ENCODE measurements around the gene THAP7. TPM values are rescaled to one million over a fixed set of nuclear protein-coding genes. Genes with fewer than 3 reads are reported as not detected.

The THAP7 gene
- total and polyA plus RNA-seq, 9 of the 15 experiments (the other 6 are each of a cell fraction or from before 2014, with no cell fraction given), result 7.9 to 263 (median 84.1) TPM

DNA sequence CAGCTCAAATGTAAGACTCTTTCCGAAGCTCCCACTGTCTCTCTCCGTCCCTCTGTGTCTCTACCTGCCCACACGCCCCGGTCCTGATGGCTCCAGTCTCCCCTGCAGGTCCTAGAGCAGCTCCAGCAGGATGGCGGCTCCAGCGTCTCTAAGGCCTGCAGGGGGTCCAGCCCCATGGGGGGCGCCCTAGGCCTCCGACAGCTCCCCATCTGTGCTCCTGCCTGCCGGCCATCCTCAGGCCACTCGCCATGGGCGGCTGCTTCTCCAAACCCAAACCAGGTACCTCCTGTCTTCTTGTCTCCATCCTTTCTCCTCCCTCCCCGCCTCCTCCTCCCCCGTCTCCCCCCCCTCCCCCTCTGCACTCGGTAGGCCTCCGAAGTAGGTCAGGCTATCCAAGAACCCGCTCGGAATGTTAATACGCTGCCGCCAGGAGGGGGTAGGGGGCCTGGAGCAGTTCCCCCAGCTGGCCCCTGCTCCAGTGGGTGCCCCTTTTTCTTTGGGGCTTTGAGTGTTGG lies 34.2 kb downstream of the THAP7 start (continued):
- TF ChIP-seq, protein P1, sequence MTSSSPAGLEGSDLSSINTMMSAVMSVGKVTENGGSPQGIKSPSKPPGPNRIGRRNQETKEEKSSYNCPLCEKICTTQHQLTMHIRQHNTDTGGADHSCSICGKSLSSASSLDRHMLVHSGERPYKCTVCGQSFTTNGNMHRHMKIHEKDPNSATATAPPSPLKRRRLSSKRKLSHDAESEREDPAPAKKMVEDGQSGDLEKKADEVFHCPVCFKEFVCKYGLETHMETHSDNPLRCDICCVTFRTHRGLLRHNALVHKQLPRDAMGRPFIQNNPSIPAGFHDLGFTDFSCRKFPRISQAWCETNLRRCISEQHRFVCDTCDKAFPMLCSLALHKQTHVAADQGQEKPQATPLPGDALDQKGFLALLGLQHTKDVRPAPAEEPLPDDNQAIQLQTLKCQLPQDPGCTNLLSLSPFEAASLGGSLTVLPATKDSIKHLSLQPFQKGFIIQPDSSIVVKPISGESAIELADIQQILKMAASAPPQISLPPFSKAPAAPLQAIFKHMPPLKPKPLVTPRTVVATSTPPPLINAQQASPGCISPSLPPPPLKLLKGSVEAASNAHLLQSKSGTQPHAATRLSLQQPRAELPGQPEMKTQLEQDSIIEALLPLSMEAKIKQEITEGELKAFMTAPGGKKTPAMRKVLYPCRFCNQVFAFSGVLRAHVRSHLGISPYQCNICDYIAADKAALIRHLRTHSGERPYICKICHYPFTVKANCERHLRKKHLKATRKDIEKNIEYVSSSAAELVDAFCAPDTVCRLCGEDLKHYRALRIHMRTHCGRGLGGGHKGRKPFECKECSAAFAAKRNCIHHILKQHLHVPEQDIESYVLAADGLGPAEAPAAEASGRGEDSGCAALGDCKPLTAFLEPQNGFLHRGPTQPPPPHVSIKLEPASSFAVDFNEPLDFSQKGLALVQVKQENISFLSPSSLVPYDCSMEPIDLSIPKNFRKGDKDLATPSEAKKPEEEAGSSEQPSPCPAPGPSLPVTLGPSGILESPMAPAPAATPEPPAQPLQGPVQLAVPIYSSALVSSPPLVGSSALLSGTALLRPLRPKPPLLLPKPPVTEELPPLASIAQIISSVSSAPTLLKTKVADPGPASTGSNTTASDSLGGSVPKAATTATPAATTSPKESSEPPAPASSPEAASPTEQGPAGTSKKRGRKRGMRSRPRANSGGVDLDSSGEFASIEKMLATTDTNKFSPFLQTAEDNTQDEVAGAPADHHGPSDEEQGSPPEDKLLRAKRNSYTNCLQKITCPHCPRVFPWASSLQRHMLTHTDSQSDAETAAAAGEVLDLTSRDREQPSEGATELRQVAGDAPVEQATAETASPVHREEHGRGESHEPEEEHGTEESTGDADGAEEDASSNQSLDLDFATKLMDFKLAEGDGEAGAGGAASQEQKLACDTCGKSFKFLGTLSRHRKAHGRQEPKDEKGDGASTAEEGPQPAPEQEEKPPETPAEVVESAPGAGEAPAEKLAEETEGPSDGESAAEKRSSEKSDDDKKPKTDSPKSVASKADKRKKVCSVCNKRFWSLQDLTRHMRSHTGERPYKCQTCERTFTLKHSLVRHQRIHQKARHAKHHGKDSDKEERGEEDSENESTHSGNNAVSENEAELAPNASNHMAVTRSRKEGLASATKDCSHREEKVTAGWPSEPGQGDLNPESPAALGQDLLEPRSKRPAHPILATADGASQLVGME (CRISPR knock-in tag; IDR thresholded peaks at IDR 0.05), result no peak
- no peak for TF ChIP-seq CEBPG (CRISPR knock-in tag; IDR thresholded peaks at IDR 0.05)
- no peak for TF ChIP-seq CEBPG (tag; conservative IDR thresholded peaks at IDR 0.05 in 1 of 2, IDR thresholded peaks at IDR 0.05 in 1 of 2)
- TF ChIP-seq ZNF431 (CRISPR knock-in tag; IDR thresholded peaks at IDR 0.05), result no peak
- no peak for TF ChIP-seq POLR2A (conservative IDR thresholded peaks at IDR 0.05)
- TF ChIP-seq, protein P2, sequence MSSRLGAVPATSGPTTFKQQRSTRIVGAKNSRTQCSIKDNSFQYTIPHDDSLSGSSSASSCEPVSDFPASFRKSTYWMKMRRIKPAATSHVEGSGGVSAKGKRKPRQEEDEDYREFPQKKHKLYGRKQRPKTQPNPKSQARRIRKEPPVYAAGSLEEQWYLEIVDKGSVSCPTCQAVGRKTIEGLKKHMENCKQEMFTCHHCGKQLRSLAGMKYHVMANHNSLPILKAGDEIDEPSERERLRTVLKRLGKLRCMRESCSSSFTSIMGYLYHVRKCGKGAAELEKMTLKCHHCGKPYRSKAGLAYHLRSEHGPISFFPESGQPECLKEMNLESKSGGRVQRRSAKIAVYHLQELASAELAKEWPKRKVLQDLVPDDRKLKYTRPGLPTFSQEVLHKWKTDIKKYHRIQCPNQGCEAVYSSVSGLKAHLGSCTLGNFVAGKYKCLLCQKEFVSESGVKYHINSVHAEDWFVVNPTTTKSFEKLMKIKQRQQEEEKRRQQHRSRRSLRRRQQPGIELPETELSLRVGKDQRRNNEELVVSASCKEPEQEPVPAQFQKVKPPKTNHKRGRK (tag; IDR thresholded peaks at IDR 0.05), result no peak
- TF ChIP-seq, protein P3, sequence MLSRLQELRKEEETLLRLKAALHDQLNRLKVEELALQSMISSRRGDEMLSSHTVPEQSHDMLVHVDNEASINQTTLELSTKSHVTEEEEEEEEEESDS (CRISPR knock-in tag; IDR thresholded peaks at IDR 0.05), result no peak
- TF ChIP-seq, protein P4, sequence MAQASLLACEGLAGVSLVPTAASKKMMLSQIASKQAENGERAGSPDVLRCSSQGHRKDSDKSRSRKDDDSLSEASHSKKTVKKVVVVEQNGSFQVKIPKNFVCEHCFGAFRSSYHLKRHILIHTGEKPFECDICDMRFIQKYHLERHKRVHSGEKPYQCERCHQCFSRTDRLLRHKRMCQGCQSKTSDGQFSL (CRISPR knock-in tag; IDR thresholded peaks at IDR 0.05), result no peak
- TF ChIP-seq, protein P4 (tag; IDR thresholded peaks at IDR 0.05), result 0 out of 4 replicates have a peak, but pooled peaks of 1 of the 2 experiments have one; percentile 62
- 0 out of 2 replicates have a peak, but pooled peaks have one; percentile 10 for TF ChIP-seq SMC3 (conservative IDR thresholded peaks at IDR 0.05; ENCODE audit: insufficient read depth, low read depth, low read length)
- TF ChIP-seq RBM15 (IDR thresholded peaks at IDR 0.05; ENCODE audit: insufficient read depth, low read length), result no peak
- no peak for TF ChIP-seq ARID2 (IDR thresholded peaks at IDR 0.05)
- TF ChIP-seq CHCHD3 (CRISPR knock-in tag; IDR thresholded peaks at IDR 0.05), result no peak
- TF ChIP-seq, protein P5, sequence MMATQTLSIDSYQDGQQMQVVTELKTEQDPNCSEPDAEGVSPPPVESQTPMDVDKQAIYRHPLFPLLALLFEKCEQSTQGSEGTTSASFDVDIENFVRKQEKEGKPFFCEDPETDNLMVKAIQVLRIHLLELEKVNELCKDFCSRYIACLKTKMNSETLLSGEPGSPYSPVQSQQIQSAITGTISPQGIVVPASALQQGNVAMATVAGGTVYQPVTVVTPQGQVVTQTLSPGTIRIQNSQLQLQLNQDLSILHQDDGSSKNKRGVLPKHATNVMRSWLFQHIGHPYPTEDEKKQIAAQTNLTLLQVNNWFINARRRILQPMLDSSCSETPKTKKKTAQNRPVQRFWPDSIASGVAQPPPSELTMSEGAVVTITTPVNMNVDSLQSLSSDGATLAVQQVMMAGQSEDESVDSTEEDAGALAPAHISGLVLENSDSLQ (IDR thresholded peaks at IDR 0.05), result no peak
- TF ChIP-seq, protein P6, sequence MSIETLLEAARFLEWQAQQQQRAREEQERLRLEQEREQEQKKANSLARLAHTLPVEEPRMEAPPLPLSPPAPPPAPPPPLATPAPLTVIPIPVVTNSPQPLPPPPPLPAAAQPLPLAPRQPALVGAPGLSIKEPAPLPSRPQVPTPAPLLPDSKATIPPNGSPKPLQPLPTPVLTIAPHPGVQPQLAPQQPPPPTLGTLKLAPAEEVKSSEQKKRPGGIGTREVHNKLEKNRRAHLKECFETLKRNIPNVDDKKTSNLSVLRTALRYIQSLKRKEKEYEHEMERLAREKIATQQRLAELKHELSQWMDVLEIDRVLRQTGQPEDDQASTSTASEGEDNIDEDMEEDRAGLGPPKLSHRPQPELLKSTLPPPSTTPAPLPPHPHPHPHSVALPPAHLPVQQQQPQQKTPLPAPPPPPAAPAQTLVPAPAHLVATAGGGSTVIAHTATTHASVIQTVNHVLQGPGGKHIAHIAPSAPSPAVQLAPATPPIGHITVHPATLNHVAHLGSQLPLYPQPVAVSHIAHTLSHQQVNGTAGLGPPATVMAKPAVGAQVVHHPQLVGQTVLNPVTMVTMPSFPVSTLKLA (conservative IDR thresholded peaks at IDR 0.05), result no peak
